Adrenal gland (tissue), 12 donors: ENCODE results near the gene BAAT. TPM values are rescaled to one million over a fixed set of nuclear protein-coding genes. Genes with fewer than 3 reads are reported as not detected.

Experiments used
- DNase-seq, 7 donors: peaks; one replicate each; pipeline ENCODE4 v3.0.0-alpha.2; 2019 to 2020
- H3K27ac ChIP-seq, 5 donors: fragments of 200-600 bp; sonication (generic) in 4 of 5; 1 replicate in 3 of 5; 2 replicates in 2 of 5; pipeline versions ENCODE4 v1.5.1 to v1.8.0; 2016 to 2020; ENCODE audit warnings: mild to moderate bottlenecking in 1 of 5
- H3K27me3 ChIP-seq: fragments of 200-600 bp; 2 replicates; pipeline ENCODE4 v1.8.0; 2021
- H3K36me3 ChIP-seq, 2 donors: fragments of 200-600 bp; replicated peaks in 1 of 2; 1 replicate in 1 of 2; 2 replicates in 1 of 2; pipeline versions ENCODE4 v1.5.1 to v1.8.0; 2018 to 2022
- H3K4me1 ChIP-seq, 2 donors: fragments of 200-600 bp; replicated peaks in 1 of 2; 1 replicate in 1 of 2; 2 replicates in 1 of 2; pipeline versions ENCODE4 v1.5.1 to v1.8.0; 2018 to 2021
- H3K4me3 ChIP-seq, 4 donors: fragments of 200-600 bp; sonication (generic) in 3 of 4; one replicate each; pipeline ENCODE4 v1.5.1; 2016 to 2018
- H3K9me3 ChIP-seq, 3 donors: fragments of 200-600 bp; sonication (generic) in 1 of 3; replicated peaks in 1 of 3; 1 replicate in 2 of 3; 2 replicates in 1 of 3; pipeline versions ENCODE4 v1.5.1 to v1.8.0; 2016 to 2021
- CTCF ChIP-seq, 6 experiments: fragments of 450-650 bp in 4 of 6; fragments of 200-600 bp in 2 of 6; sonication (generic) in 1 of 6; IDR thresholded peaks; 1 replicate in 5 of 6; 2 replicates in 1 of 6; pipeline versions ENCODE4 v1.5.1 to v1.8.0; 2016 to 2021; ENCODE audit warnings: antibody characterized with exemption in 6 of 6, mild to moderate bottlenecking in 2 of 6, moderate library complexity in 1 of 6
- POLR2A ChIP-seq, 2 donors: fragments of 450-650 bp; IDR thresholded peaks; one replicate each; pipeline ENCODE4 v1.6.1; 2017; ENCODE audit warnings: antibody characterized with exemption in 2 of 2, mild to moderate bottlenecking in 2 of 2, moderate library complexity in 1 of 2
- WGBS, 4 donors: extraction: QIAGEN DNeasy Blood & Tissue Kit in 2 of 4; methylation state at CpG; one replicate each; pipeline versions ENCODE4 v1.1.5 to v1.1.7; 2013 to 2017; 5-methylcytosine and 5-hydroxymethylcytosine counted together
- intact Hi-C, 2 donors: fragments of 100-400 bp; cut with DNase I; formaldehyde crosslinking; loops; one replicate each; pipeline versions ENCODE4 v1.14.1 to v1.15.0; 2022 to 2023
- polyA plus RNA-seq, 3 donors: library from polyadenylated mRNA; stranded (reverse); fragments of 200-250 nt in 2 of 3; fragments of 350-450 nt in 1 of 3; fragmentation: Illumina TruSeq in 1 of 3; extraction: RNeasy Lipid Tissue Mini Kit (QIAGEN cat#74804) in 1 of 3; gene quantifications; one replicate each; pipeline ENCODE4 v1.2.3, GENCODE V29; 2013 to 2014
- total RNA-seq, 9 donors: library from RNA; depleted of rRNA in 4 of 9; stranded (reverse); fragments of >200 nt in 4 of 9; fragments of 120-200 nt in 1 of 9; fragmentation: NEBNext Ultra II Directional in 1 of 9; extraction: Animal tissue kit (Norgen Biotek cat#: 25700) in 1 of 9; gene quantifications; one replicate each; pipeline versions ENCODE4 v1.1.0 to v1.2.4, GENCODE V29; 2013 to 2023
- donor health status: healthy with polysubstance abuse.
- donor health status: Bipolar disorder and iron deficiency.
- donor health status: DM: yes; HTN: yes; CAD: no.
- donor health status: DM: no; HTN: no; CAD: no.
- donor health status: DM: no; HTN: no; CAD: no.
- donor health status: DM: yes; HTN: yes; CAD: no.

Gene BAAT
- total and polyA plus RNA-seq, 12 donors, result 0.07 to 0.55 (median 0.16) TPM; not detected in 5

GRCh38 chr9:101381118-101381517 lies 3.7 kb downstream of the BAAT start:
- Histone ChIP-seq H3K27ac (no peak overlapping the region), H3K9me3 (peaks cover 0 to 5% (median 0%) of the 10 kb centered on the region in 3 donors), H3K36me3 (no peaks in the 10 kb centered on the region), H3K27me3 (no peaks in the 10 kb centered on the region), H3K4me1 (peaks cover 0 to 5% of the 10 kb centered on the region in 2 donors), H3K4me3 (no peak overlapping the region)
- no peak for DNase-seq
- intact Hi-C loops, result no loop called here
- TF ChIP-seq POLR2A (IDR thresholded peaks at IDR 0.05), result no peak
- no peak for TF ChIP-seq CTCF (IDR thresholded peaks at IDR 0.05)
- 82 to 96% (median 93%) methylated on average over 3 of the region's 3 CpGs for WGBS, 4 donors

GRCh38 chr9:101380295-101380694 lies 4.5 kb downstream of the BAAT start:
- intact Hi-C loops, result no loop called here
- TF ChIP-seq CTCF (IDR thresholded peaks at IDR 0.05), result no peak
- TF ChIP-seq POLR2A (IDR thresholded peaks at IDR 0.05), result no peak

GRCh38 chr9:101376111-101376848 lies 8.5 kb downstream of the BAAT start:
- WGBS, 4 donors, result 48 to 57% (median 52%) methylated on average over 6 of the region's 6 CpGs
- Histone ChIP-seq H3K27me3 (no peaks in the 10 kb centered on the region), H3K27ac (no peak overlapping the region), H3K4me3 (no peak overlapping the region), H3K9me3 (no peaks in the 10 kb centered on the region), H3K4me1 (peaks cover 0 to 5% of the 10 kb centered on the region in 2 donors), H3K36me3 (no peaks in the 10 kb centered on the region)
- DNase-seq, result peak in 6 of 7 donors; percentile 23 to 45 (median 28)
- intact Hi-C loops, result no loop called here
- no peak for TF ChIP-seq POLR2A (IDR thresholded peaks at IDR 0.05)

More at GRCh38 chr9:101380295-101380694, 4.5 kb downstream of the BAAT start:
- Histone ChIP-seq H3K4me3 (no peak overlapping the region), H3K4me1 (peaks cover 0 to 5% of the 10 kb centered on the region in 2 donors), H3K27me3 (no peaks in the 10 kb centered on the region), H3K27ac (no peak overlapping the region), H3K36me3 (no peaks in the 10 kb centered on the region), H3K9me3 (peaks cover 0 to 5% (median 0%) of the 10 kb centered on the region in 3 donors)
- no peak for DNase-seq

GRCh38 chr9:101375546-101375945 lies 9.3 kb downstream of the BAAT start:
- Histone ChIP-seq H3K36me3 (no peaks in the 10 kb centered on the region), H3K4me3 (no peak overlapping the region), H3K9me3 (no peaks in the 10 kb centered on the region), H3K27ac (no peak overlapping the region), H3K27me3 (no peaks in the 10 kb centered on the region), H3K4me1 (peaks cover 0 to 5% of the 10 kb centered on the region in 2 donors)
- 90 to 92% (median 91%) methylated on average over 12 of the region's 12 CpGs for WGBS, 4 donors
- intact Hi-C loops, result no loop called here
- no peak for DNase-seq
- no peak for TF ChIP-seq CTCF (IDR thresholded peaks at IDR 0.05)
- TF ChIP-seq POLR2A (IDR thresholded peaks at IDR 0.05), result no peak
